HepG2 (cell line): ENCODE results near the gene TRABD. TPM values are rescaled to one million over a fixed set of nuclear protein-coding genes. Genes with fewer than 3 reads are reported as not detected.

ENCODE experiments used
- ASH2L ChIP-seq: fragments of 300-600, 200-600 bp; sonication (generic); IDR thresholded peaks from 2 replicates; pipeline ENCODE4 v1.7.0; 2017; ENCODE audit warnings: low read depth, mild to moderate bottlenecking, moderate library complexity, mixed read lengths, low read length; ENCODE audit not compliant: insufficient read length
- EP300 ChIP-seq, 3 experiments: sonication (generic) in 1 of 3; formaldehyde crosslinking in 1 of 3; IDR thresholded peaks; 2 replicates each; pipeline versions ENCODE4 v1.5.1 to v1.6.1; 2011 to 2020; ENCODE audit warnings: low read depth in 2 of 3, low read length in 2 of 3, borderline replicate concordance in 1 of 3, improper control_type of control experiment in 1 of 3, mild to moderate bottlenecking in 1 of 3, missing genetic modification reagents in 1 of 3, moderate library complexity in 1 of 3
- FOXM1 ChIP-seq: sonication (generic); formaldehyde crosslinking; IDR thresholded peaks from 2 replicates; pipeline ENCODE4 v1.5.0; 2020; ENCODE audit warnings: missing genetic modification reagents
- HNF1A ChIP-seq, 2 experiments: sonication (generic) in 1 of 2; formaldehyde crosslinking in 1 of 2; IDR thresholded peaks; 2 replicates each; pipeline versions ENCODE4 v1.4.0 to v1.6.1; 2016 to 2020; ENCODE audit warnings: borderline replicate concordance in 1 of 2, low read depth in 1 of 2, mild to moderate bottlenecking in 1 of 2, missing genetic modification reagents in 1 of 2
- NFATC3 ChIP-seq: sonication (generic); formaldehyde crosslinking; IDR thresholded peaks from 2 replicates; pipeline ENCODE4 v1.5.1; 2020; ENCODE audit warnings: mild to moderate bottlenecking, missing genetic modification reagents
- NFYC ChIP-seq: IDR thresholded peaks from 2 replicates; pipeline ENCODE4 v1.6.1; 2016; ENCODE audit warnings: missing genetic modification reagents, missing compliant biosample characterization
- NR2F1 ChIP-seq, 2 experiments: fragments of 450-650 bp in 1 of 2; formaldehyde crosslinking in 1 of 2; IDR thresholded peaks; 2 replicates each; pipeline versions ENCODE4 v1.5.0 to v1.6.1; 2016 to 2020; ENCODE audit warnings: mild to moderate bottlenecking in 1 of 2, missing compliant biosample characterization in 1 of 2, missing genetic modification reagents in 1 of 2, moderate library complexity in 1 of 2
- POLR2AphosphoS5 ChIP-seq: IDR thresholded peaks from 2 replicates; pipeline ENCODE4 v1.6.1; 2012; ENCODE audit warnings: low read depth, low read length
- RNF2 ChIP-seq: fragments of 450-650 bp; conservative IDR thresholded peaks from 2 replicates; pipeline ENCODE4 v1.6.1; 2016; ENCODE audit warnings: low read depth
- SIX1 ChIP-seq: sonication (generic); formaldehyde crosslinking; IDR thresholded peaks from 2 replicates; pipeline ENCODE4 v1.4.0; 2020; ENCODE audit warnings: missing genetic modification reagents, borderline replicate concordance
- SSRP1 ChIP-seq: IDR thresholded peaks from 2 replicates; pipeline ENCODE4 v1.6.1; 2016; ENCODE audit warnings: control low read depth
- ZFP90 ChIP-seq: sonication (generic); formaldehyde crosslinking; IDR thresholded peaks from 2 replicates; pipeline ENCODE4 v1.8.0; 2022; ENCODE audit warnings: missing genetic modification reagents, mild to moderate bottlenecking, inconsistent platforms, borderline replicate concordance
- ZNF7 ChIP-seq: IDR thresholded peaks from 2 replicates; pipeline ENCODE4 v1.6.1; 2016; ENCODE audit warnings: missing biosample characterization, missing genetic modification reagents
- ZSCAN31 ChIP-seq: sonication (generic); formaldehyde crosslinking; IDR thresholded peaks from 2 replicates; pipeline ENCODE4 v1.5.0; 2020; ENCODE audit warnings: low read depth, mild to moderate bottlenecking, missing genetic modification reagents
- polyA plus RNA-seq, 8 experiments: library from polyadenylated mRNA; depleted of rRNA in 3 of 8; stranded (reverse) in 7 of 8; unstranded in 1 of 8; fragments of >200 nt; fragmentation: Illumina TruSeq in 4 of 8; extraction: Trizol in 4 of 8; gene quantifications; 2 replicates each; pipeline versions ENCODE4 v1.2.1 to v1.2.3, GENCODE V29; 2011 to 2016; ENCODE audit warnings: low read depth in 4 of 8, missing spikeins in 1 of 8, mixed read lengths in 1 of 8; ENCODE audit not compliant: insufficient read depth in 1 of 8
- total RNA-seq, 5 experiments: library from RNA; depleted of rRNA; stranded (reverse); fragments of >200 nt; fragmentation: Illumina TruSeq; extraction: Trizol; gene quantifications; 2 replicates each; pipeline ENCODE4 v1.2.3, GENCODE V29; 2016; ENCODE audit warnings: low read depth in 1 of 5
- TF ChIP-seq, protein P1 (sequence below): sonication (generic); formaldehyde crosslinking; IDR thresholded peaks from 2 replicates; pipeline ENCODE4 v1.4.0; 2020; ENCODE audit warnings: mild to moderate bottlenecking, missing genetic modification reagents, borderline replicate concordance
- TF ChIP-seq, protein P2 (sequence below): sonication (generic); formaldehyde crosslinking; IDR thresholded peaks from 2 replicates; pipeline ENCODE4 v1.8.0; 2022; ENCODE audit warnings: low read depth, missing genetic modification reagents

TRABD gene
- total and polyA plus RNA-seq, 2 of the 13 experiments (the other 11 are each of a cell fraction or from before 2014, with no cell fraction given), result 21.5 to 28.9 TPM

DNA sequence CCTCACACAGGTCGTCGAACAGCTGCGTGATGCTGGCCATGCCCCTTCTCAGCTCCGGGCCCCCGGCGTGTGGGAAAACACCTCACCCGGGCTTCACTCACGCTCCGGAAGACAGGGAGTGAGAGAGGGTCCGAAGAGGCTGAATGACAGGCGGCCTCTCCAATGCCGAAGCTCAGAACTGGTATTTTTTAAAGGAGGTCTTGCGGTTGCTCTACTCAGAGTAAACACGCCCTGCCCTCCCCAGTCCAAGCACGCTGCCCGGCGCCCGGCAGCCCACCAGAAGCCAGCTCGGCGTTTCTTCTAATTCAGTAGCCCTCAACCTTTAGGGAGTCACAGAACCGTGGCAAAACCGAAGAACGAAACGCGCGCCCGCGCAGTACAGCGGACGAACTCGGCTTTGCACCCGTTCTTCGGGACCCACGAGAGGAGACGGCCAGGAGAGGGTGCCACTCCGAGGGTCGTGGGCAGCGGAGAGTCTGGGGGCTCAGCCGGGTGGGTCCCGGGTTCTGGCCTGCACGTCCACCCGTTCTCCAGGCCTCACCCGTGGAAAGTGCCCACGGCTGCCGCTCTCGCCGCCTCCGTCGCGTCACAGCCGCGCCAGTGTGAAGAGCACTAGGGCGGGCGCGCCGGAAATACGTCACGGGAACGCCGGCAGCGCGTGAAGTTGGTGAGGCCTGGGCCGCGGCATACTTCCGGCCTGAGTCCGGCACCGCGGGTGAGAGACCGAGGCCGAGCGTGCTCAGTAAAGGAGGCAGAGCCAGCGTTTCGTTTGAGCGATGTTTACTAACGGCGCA is 58.9 kb downstream of the TRABD start, which contains the start of gene TUBGCP6 (continued):
- TF ChIP-seq, protein P1, sequence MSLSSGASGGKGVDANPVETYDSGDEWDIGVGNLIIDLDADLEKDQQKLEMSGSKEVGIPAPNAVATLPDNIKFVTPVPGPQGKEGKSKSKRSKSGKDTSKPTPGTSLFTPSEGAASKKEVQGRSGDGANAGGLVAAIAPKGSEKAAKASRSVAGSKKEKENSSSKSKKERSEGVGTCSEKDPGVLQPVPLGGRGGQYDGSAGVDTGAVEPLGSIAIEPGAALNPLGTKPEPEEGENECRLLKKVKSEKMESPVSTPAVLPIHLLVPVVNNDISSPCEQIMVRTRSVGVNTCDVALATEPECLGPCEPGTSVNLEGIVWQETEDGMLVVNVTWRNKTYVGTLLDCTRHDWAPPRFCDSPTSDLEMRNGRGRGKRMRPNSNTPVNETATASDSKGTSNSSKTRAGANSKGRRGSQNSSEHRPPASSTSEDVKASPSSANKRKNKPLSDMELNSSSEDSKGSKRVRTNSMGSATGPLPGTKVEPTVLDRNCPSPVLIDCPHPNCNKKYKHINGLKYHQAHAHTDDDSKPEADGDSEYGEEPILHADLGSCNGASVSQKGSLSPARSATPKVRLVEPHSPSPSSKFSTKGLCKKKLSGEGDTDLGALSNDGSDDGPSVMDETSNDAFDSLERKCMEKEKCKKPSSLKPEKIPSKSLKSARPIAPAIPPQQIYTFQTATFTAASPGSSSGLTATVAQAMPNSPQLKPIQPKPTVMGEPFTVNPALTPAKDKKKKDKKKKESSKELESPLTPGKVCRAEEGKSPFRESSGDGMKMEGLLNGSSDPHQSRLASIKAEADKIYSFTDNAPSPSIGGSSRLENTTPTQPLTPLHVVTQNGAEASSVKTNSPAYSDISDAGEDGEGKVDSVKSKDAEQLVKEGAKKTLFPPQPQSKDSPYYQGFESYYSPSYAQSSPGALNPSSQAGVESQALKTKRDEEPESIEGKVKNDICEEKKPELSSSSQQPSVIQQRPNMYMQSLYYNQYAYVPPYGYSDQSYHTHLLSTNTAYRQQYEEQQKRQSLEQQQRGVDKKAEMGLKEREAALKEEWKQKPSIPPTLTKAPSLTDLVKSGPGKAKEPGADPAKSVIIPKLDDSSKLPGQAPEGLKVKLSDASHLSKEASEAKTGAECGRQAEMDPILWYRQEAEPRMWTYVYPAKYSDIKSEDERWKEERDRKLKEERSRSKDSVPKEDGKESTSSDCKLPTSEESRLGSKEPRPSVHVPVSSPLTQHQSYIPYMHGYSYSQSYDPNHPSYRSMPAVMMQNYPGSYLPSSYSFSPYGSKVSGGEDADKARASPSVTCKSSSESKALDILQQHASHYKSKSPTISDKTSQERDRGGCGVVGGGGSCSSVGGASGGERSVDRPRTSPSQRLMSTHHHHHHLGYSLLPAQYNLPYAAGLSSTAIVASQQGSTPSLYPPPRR (CRISPR knock-in tag), result peak; percentile 73
- peak; percentile 62; the same call in 1 of the 2 replicates for TF ChIP-seq ZFP90 (CRISPR knock-in tag)
- TF ChIP-seq EP300 (IDR thresholded peaks at IDR 0.05; ENCODE audit: low read depth in 2 of 2, low read length in 2 of 2), result no peak
- TF ChIP-seq EP300 (CRISPR knock-in tag; IDR thresholded peaks at IDR 0.05; ENCODE audit: borderline replicate concordance), result peak; percentile 45; the same call in 1 of the 2 replicates
- TF ChIP-seq POLR2AphosphoS5, result peak; percentile 85
- peak; percentile 95 for TF ChIP-seq ASH2L
- no peak for TF ChIP-seq SIX1 (CRISPR knock-in tag)
- no peak for TF ChIP-seq HNF1A (IDR thresholded peaks at IDR 0.05; ENCODE audit: low read depth)
- peak; percentile 72; the same call in 1 of the 2 replicates for TF ChIP-seq HNF1A (CRISPR knock-in tag; IDR thresholded peaks at IDR 0.05; ENCODE audit: borderline replicate concordance)
- peak; percentile 80 for TF ChIP-seq FOXM1 (CRISPR knock-in tag)
- TF ChIP-seq NFYC (CRISPR knock-in tag), result peak; percentile 67
- peak; percentile 77; the same call in 1 of the 2 replicates for TF ChIP-seq NFATC3
- peak; percentile 84 for TF ChIP-seq ZSCAN31
- TF ChIP-seq RNF2, result 0 out of 2 replicates have a peak, but pooled peaks have one; percentile 43
- no peak for TF ChIP-seq ZNF7 (CRISPR knock-in tag)
- peak in 1 of 2 experiments; percentile 48; a peak in 1 of 4 replicates for TF ChIP-seq NR2F1 (CRISPR knock-in tag; IDR thresholded peaks at IDR 0.05)
- no peak for TF ChIP-seq SSRP1 (CRISPR knock-in tag)
- TF ChIP-seq, protein P2, sequence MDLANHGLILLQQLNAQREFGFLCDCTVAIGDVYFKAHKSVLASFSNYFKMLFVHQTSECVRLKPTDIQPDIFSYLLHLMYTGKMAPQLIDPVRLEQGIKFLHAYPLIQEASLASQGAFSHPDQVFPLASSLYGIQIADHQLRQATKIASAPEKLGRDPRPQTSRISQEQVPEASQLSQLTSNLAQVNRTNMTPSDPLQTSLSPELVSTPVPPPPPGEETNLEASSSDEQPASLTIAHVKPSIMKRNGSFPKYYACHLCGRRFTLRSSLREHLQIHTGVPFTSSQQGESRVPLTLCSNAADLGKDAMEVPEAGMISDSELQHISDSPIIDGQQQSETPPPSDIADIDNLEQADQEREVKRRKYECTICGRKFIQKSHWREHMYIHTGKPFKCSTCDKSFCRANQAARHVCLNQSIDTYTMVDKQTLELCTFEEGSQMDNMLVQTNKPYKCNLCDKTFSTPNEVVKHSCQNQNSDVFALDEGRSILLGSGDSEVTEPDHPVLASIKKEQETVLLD, result peak; percentile 69
